Measurements from ENCODE around the gene ATP5PD. TPM values are rescaled to one million over a fixed set of nuclear protein-coding genes. Genes with fewer than 3 reads are reported as not detected.

Gene ATP5PD
- total and polyA plus RNA-seq, 2 of the 13 experiments (the other 11 are each of a cell fraction or from before 2014, with no cell fraction given): 158 to 428 TPM

- TF ChIP-seq ZNF292 (CRISPR knock-in tag; IDR thresholded peaks at IDR 0.05; ENCODE audit: borderline replicate concordance, low read depth) (no peak), ZNF383 (CRISPR knock-in tag; IDR thresholded peaks at IDR 0.05; ENCODE audit: borderline replicate concordance) (no peak), ONECUT2 (CRISPR knock-in tag; IDR thresholded peaks at IDR 0.05) (no peak), ZFP1 (CRISPR knock-in tag; IDR thresholded peaks at IDR 0.05) (0 out of 2 replicates have a peak, but pooled peaks have one; percentile 84), EP300 (IDR thresholded peaks at IDR 0.05; ENCODE audit: low read depth in 2 of 2, low read length in 2 of 2) (peak in 1 of 2 experiments; percentile 56; a peak in 1 of 4 replicates), EP300 (CRISPR knock-in tag; IDR thresholded peaks at IDR 0.05; ENCODE audit: borderline replicate concordance) (no peak; the same call in 1 of the 2 replicates), ZNF326 (CRISPR knock-in tag; IDR thresholded peaks at IDR 0.05; ENCODE audit: borderline replicate concordance) (no peak), PRDM4 (CRISPR knock-in tag; IDR thresholded peaks at IDR 0.05; ENCODE audit: borderline replicate concordance) (peak; percentile 32; the same call in 1 of the 2 replicates), NONO (IDR thresholded peaks at IDR 0.05) (no peak), NONO (CRISPR knock-in tag; conservative IDR thresholded peaks at IDR 0.05) (peak; percentile 81), RXRA (CRISPR knock-in tag; IDR thresholded peaks at IDR 0.05) (peak; percentile 89), ZNF570 (CRISPR knock-in tag; IDR thresholded peaks at IDR 0.05; ENCODE audit: borderline replicate concordance) (no peak), SIN3A (IDR thresholded peaks at IDR 0.05; ENCODE audit: borderline replicate concordance, low read depth, low read length) (no peak), MIER2 (CRISPR knock-in tag; IDR thresholded peaks at IDR 0.05) (peak; percentile 33; the same call in 1 of the 2 replicates), ZNF264 (CRISPR knock-in tag; IDR thresholded peaks at IDR 0.05) (no peak), ATF7-NPFF (CRISPR knock-in tag; IDR thresholded peaks at IDR 0.05; ENCODE audit: low read depth) (peak; percentile 89; the same call in 1 of the 2 replicates), ZNF7 (CRISPR knock-in tag; IDR thresholded peaks at IDR 0.05) (no peak), ZNF10 (CRISPR knock-in tag; IDR thresholded peaks at IDR 0.05; ENCODE audit: borderline replicate concordance, low read depth) (no peak), TCF7 (IDR thresholded peaks at IDR 0.05; ENCODE audit: low read depth) (peak; percentile 22; the same call in 1 of the 2 replicates), ZNF121 (CRISPR knock-in tag; IDR thresholded peaks at IDR 0.05) (0 out of 2 replicates have a peak, but pooled peaks have one; percentile 29), GMEB1 (CRISPR knock-in tag; IDR thresholded peaks at IDR 0.05; ENCODE audit: borderline replicate concordance) (peak; percentile 74)
- TF ChIP-seq, protein P1, sequence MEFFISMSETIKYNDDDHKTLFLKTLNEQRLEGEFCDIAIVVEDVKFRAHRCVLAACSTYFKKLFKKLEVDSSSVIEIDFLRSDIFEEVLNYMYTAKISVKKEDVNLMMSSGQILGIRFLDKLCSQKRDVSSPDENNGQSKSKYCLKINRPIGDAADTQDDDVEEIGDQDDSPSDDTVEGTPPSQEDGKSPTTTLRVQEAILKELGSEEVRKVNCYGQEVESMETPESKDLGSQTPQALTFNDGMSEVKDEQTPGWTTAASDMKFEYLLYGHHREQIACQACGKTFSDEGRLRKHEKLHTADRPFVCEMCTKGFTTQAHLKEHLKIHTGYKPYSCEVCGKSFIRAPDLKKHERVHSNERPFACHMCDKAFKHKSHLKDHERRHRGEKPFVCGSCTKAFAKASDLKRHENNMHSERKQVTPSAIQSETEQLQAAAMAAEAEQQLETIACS (CRISPR knock-in tag; IDR thresholded peaks at IDR 0.05): peak; percentile 4; the same call in 1 of the 2 replicates
- TF ChIP-seq, protein P2, sequence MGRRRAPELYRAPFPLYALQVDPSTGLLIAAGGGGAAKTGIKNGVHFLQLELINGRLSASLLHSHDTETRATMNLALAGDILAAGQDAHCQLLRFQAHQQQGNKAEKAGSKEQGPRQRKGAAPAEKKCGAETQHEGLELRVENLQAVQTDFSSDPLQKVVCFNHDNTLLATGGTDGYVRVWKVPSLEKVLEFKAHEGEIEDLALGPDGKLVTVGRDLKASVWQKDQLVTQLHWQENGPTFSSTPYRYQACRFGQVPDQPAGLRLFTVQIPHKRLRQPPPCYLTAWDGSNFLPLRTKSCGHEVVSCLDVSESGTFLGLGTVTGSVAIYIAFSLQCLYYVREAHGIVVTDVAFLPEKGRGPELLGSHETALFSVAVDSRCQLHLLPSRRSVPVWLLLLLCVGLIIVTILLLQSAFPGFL (CRISPR knock-in tag; IDR thresholded peaks at IDR 0.05): no peak
Observed at GRCh38 chr17:75046407-75047289, at the start of gene ATP5PD, which contains the start of gene KCTD2 (continued).
